ENCODE results near the gene PTTG1. TPM values are rescaled to one million over a fixed set of nuclear protein-coding genes. Genes with fewer than 3 reads are reported as not detected.
"Not testable (repeated sequence)": the region's sequence is repeated elsewhere in the genome, so short reads cannot be mapped to it uniquely, and the experiment has no call there.

The PTTG1 gene
- total RNA-seq, 1 donor from 2014 or later: 0.83 TPM

- no peak for DNase-seq (ENCODE audit: low spot score)
- no peak for ATAC-seq
Observed at GRCh38 chr5:160420331-160420610, 1.4 kb upstream of the PTTG1 start.

GRCh38 chr5:160423099-160423498 is 1.4 kb downstream of the PTTG1 start:
- DNase-seq (ENCODE audit: low spot score): no peak
- ATAC-seq: no peak

GRCh38 chr5:160427607-160428006 is 6.0 kb downstream of the PTTG1 start:
- DNase-seq (ENCODE audit: low spot score) (no peak), ATAC-seq (no peak)

- DNase-seq (ENCODE audit: low spot score): no peak
- no peak for ATAC-seq
Observed at GRCh38 chr5:160432196-160432595, 10.5 kb downstream of the PTTG1 start.

GRCh38 chr5:160432787-160433186 is 11.1 kb downstream of the PTTG1 start:
- no peak for DNase-seq (ENCODE audit: low spot score)
- no peak for ATAC-seq

- DNase-seq (ENCODE audit: low spot score) (no peak), ATAC-seq (no peak)
Observed at GRCh38 chr5:160434022-160434531, 12.4 kb downstream of the PTTG1 start.

GRCh38 chr5:160435532-160435931 is 13.9 kb downstream of the PTTG1 start:
- no peak for ATAC-seq
- no peak for DNase-seq (ENCODE audit: low spot score)

- ATAC-seq (no peak), DNase-seq (ENCODE audit: low spot score) (no peak)
Observed at GRCh38 chr5:160436017-160436416, 14.4 kb downstream of the PTTG1 start.

GRCh38 chr5:160436661-160437060 is 15.0 kb downstream of the PTTG1 start:
- DNase-seq (ENCODE audit: low spot score); ATAC-seq: not testable (repeated sequence)

GRCh38 chr5:160437271-160437670 is 15.6 kb downstream of the PTTG1 start:
- ATAC-seq (no peak), DNase-seq (ENCODE audit: low spot score) (no peak)

GRCh38 chr5:160438316-160439204 is 16.9 kb downstream of the PTTG1 start:
- ATAC-seq (peak; percentile 80), DNase-seq (ENCODE audit: low spot score) (no peak)

GRCh38 chr5:160439205-160439600 is 17.5 kb downstream of the PTTG1 start:
- DNase-seq (ENCODE audit: low spot score) (peak; percentile 84), ATAC-seq (peak; percentile 98)

- ATAC-seq (no peak), DNase-seq (ENCODE audit: low spot score) (no peak)
Observed at GRCh38 chr5:160441311-160441781, 19.7 kb downstream of the PTTG1 start.

- no peak for DNase-seq (ENCODE audit: low spot score)
- ATAC-seq: no peak
Observed at GRCh38 chr5:160442824-160443431, 21.3 kb downstream of the PTTG1 start.

GRCh38 chr5:160444407-160444806 is 22.8 kb downstream of the PTTG1 start:
- ATAC-seq (no peak), DNase-seq (ENCODE audit: low spot score) (no peak)

- no peak for ATAC-seq
- DNase-seq (ENCODE audit: low spot score): no peak
Observed at GRCh38 chr5:160445132-160445531, 23.5 kb downstream of the PTTG1 start.

- DNase-seq (ENCODE audit: low spot score) (no peak), ATAC-seq (no peak)
Observed at GRCh38 chr5:160445751-160446150, 24.1 kb downstream of the PTTG1 start.

GRCh38 chr5:160448886-160449285 is 27.2 kb downstream of the PTTG1 start:
- ATAC-seq: no peak
- DNase-seq (ENCODE audit: low spot score): no peak

GRCh38 chr5:160449458-160449857 is 27.8 kb downstream of the PTTG1 start:
- ATAC-seq (no peak), DNase-seq (ENCODE audit: low spot score) (no peak)

GRCh38 chr5:160450164-160450932 is 28.7 kb downstream of the PTTG1 start:
- DNase-seq (ENCODE audit: low spot score): no peak

GRCh38 chr5:160451281-160451680 is 29.6 kb downstream of the PTTG1 start:
- ATAC-seq: no peak

More at GRCh38 chr5:160450164-160450932, 28.7 kb downstream of the PTTG1 start:
- no peak for ATAC-seq

More at GRCh38 chr5:160451281-160451680, 29.6 kb downstream of the PTTG1 start:
- DNase-seq (ENCODE audit: low spot score): no peak
